HG02642 (cell line): ENCODE results near the gene FOXL3.

Source experiments
- ATAC-seq: cut with Tn5 transposase; IDR thresholded peaks from one replicate; pipeline ENCODE4 v1.9.1; 2021; ENCODE audit warnings: mild to moderate bottlenecking; ENCODE audit not compliant: unreplicated experiment, poor library complexity

The FOXL3 gene

GRCh38 chr7:265998-266850 is 23.7 kb upstream of the FOXL3 start:
- ATAC-seq: no peak

GRCh38 chr7:266851-267840 is 22.8 kb upstream of the FOXL3 start:
- no peak for ATAC-seq

GRCh38 chr7:268991-269390 is 21.0 kb upstream of the FOXL3 start:
- ATAC-seq: no peak

- ATAC-seq: no peak
Measured at GRCh38 chr7:269721-270120, 20.2 kb upstream of the FOXL3 start.

- no peak for ATAC-seq
Measured at GRCh38 chr7:270351-270983, 19.5 kb upstream of the FOXL3 start.

GRCh38 chr7:271266-272107 is 18.5 kb upstream of the FOXL3 start:
- ATAC-seq: no peak

- ATAC-seq: no peak
Measured at GRCh38 chr7:272108-272615, 17.8 kb upstream of the FOXL3 start.

GRCh38 chr7:272631-273030 is 17.3 kb upstream of the FOXL3 start:
- no peak for ATAC-seq

GRCh38 chr7:273327-273726 is 16.6 kb upstream of the FOXL3 start:
- ATAC-seq: no peak

- ATAC-seq: no peak
Measured at GRCh38 chr7:274266-274665, 15.7 kb upstream of the FOXL3 start.

- no peak for ATAC-seq
Measured at GRCh38 chr7:276230-276835, 13.6 kb upstream of the FOXL3 start.

GRCh38 chr7:277228-277627 is 12.7 kb upstream of the FOXL3 start:
- ATAC-seq: no peak

- ATAC-seq: no peak
Measured at GRCh38 chr7:278081-278480, 11.9 kb upstream of the FOXL3 start.

GRCh38 chr7:279821-280220 is 10.1 kb upstream of the FOXL3 start:
- ATAC-seq: no peak

GRCh38 chr7:280461-280860 is 9.5 kb upstream of the FOXL3 start:
- ATAC-seq: no peak

GRCh38 chr7:281637-282036 is 8.3 kb upstream of the FOXL3 start:
- no peak for ATAC-seq

GRCh38 chr7:282621-283020 is 7.3 kb upstream of the FOXL3 start:
- no peak for ATAC-seq

- ATAC-seq: no peak
Measured at GRCh38 chr7:284762-285722, 4.9 kb upstream of the FOXL3 start.
